H1 (cell line): ENCODE data around the gene PPP1R14C. TPM values are rescaled to one million over a fixed set of nuclear protein-coding genes. Genes with fewer than 3 reads are reported as not detected.

Experiments used
- BCL11A ChIP-seq, 2 experiments: IDR thresholded peaks; one replicate each; pipeline ENCODE4 v1.6.1; 2011; ENCODE audit warnings: low read depth in 2 of 2, low read length in 2 of 2, mild to moderate bottlenecking in 2 of 2
- polyA plus RNA-seq, 7 experiments: library from polyadenylated mRNA; depleted of rRNA in 3 of 7; stranded (reverse) in 5 of 7; unstranded in 2 of 7; fragments of >200 nt in 5 of 7; fragments of 200-250 nt in 2 of 7; gene quantifications; 1 replicate in 5 of 7; 2 replicates in 1 of 7; 4 replicates in 1 of 7; pipeline versions ENCODE4 v1.2.1 to v1.2.3, GENCODE V29; 2011 to 2013; ENCODE audit warnings: missing spikeins in 2 of 7, mixed read lengths in 2 of 7
- total RNA-seq: library from RNA; stranded (reverse); fragmentation: NEBNext Ultra II Directional; extraction: Animal tissue kit (Norgen Biotek cat#: 25700); gene quantifications from 2 replicates; pipeline ENCODE4 v1.2.1, GENCODE V29; 2021

PPP1R14C gene
- total and polyA plus RNA-seq, 2 of the 8 experiments (the other 6 are each of a cell fraction or from before 2014, with no cell fraction given), result 0.30 to 0.61 TPM

- TF ChIP-seq BCL11A (IDR thresholded peaks at IDR 0.05; ENCODE audit: low read depth in 2 of 2, low read length in 2 of 2), result no peak
Observed at GRCh38 chr6:150123645-150124044, 19.2 kb upstream of the PPP1R14C start (continued).
